Pulmonary artery endothelial cell (primary cell): Measurements from ENCODE around the gene PDILT. TPM values are rescaled to one million over a fixed set of nuclear protein-coding genes. Genes with fewer than 3 reads are reported as not detected.
"Not testable (repeated sequence)": the region's sequence is repeated elsewhere in the genome, so short reads cannot be mapped to it uniquely, and the experiment has no call there.

Experiments used
- DNase-seq: peaks from one replicate; pipeline ENCODE4 v3.0.0-alpha.2; 2011; ENCODE audit warnings: low read depth, low spot score
- total RNA-seq: library from RNA; depleted of rRNA; stranded (reverse); fragments of >200 nt; gene quantifications from 2 replicates; pipeline ENCODE4 v1.2.3, GENCODE V29; 2014

Gene PDILT
- total RNA-seq, 1 donor from 2014 or later: not detected

DNA sequence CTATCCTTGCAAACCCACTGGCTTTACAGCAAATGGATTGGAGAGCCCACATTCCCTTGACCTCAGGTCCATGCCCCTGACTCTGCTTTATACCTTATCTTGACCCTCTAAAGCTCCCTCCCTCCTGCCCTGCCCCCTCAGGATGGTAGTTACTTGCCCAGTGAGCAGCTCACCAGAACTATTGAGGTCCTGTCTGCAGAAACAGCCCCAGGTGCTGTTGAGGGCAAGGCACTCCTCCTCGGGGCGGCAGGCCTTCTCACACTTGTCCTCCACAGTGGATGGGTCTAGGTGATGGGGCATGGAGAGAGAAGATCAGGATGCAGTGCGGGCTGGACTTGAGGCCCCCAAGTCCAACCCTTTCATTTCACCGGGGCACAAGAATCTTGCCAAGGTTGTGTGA lies 81.8 kb downstream of the PDILT start:
- DNase-seq: no peak

DNA sequence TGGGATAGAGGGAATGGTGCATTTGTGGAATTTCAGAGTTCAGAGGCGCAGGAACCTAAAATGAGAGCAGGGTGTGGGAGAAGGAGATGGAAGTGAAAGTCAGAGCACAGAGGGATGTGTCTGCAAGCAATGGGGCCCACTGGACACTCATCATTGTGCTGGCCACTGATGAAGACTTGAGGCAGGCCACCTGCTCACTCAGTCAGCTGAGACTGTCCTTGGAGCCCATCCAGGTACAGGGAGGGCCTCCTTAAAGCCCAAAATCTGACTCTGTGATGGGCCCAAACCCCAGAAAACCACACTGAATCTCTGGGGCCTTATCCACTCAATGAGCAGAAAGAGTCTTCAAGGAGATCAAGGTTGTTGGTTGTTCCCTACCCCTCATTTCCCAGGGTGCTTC lies 82.9 kb downstream of the PDILT start:
- DNase-seq: no peak

DNA sequence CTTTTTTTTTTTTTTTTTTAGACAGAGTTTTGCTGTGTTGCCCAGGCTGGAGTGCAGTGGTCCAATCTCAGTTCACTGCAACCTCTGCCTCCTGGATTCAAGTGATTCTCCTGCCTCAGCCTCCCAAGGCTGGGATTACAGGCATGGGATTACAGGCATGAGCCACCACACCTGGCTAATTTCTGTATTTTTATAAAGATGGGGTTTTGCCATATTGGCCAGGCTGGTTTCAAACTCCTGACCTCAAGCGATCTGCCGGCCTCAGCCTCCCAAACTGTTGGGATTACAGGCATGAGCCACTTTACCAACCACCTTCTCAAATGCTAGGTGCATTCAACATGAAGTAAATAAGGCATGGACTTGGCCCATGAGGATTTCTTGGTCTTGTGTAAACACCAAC lies 83.5 kb downstream of the PDILT start:
- not testable (repeated sequence) for DNase-seq

DNA sequence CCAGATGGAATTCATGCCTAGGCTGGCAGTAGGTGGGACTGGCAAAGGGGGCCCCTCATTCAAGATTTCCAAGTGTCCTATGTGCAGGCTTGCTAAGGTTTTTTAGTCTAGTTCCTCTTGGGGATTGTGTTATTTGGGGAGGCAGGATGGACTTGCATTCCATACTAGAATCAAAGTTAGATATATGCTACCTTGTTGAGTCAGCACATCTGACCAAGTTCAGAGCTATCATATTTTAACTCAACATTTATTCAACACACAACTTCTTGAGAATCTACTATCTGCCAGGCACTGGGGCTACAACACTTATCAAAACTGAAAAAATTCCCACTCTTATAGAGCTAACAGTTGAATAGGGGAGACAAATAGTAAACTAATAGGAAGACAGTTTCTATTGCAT lies 83.9 kb downstream of the PDILT start:
- DNase-seq: no peak

DNA sequence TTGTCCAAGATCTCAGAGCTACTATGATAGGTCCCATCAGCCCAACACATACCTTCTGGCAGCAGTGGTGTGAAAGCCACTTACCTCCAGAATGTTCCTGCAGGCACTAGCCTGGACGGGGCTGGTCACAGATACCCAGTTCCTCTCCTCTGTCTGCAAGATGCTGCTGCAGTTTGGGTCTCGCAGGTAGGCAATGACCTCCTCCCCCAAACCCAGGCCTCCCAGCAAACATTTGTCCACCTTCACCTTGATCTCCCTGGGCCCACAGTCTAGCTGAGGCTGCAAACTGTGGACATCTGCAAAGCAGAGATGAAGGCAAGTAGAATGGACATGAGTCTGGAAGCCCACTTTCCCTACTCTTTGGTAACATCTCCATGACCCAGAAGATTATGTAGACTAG lies 84.4 kb downstream of the PDILT start:
- DNase-seq: no peak

DNA sequence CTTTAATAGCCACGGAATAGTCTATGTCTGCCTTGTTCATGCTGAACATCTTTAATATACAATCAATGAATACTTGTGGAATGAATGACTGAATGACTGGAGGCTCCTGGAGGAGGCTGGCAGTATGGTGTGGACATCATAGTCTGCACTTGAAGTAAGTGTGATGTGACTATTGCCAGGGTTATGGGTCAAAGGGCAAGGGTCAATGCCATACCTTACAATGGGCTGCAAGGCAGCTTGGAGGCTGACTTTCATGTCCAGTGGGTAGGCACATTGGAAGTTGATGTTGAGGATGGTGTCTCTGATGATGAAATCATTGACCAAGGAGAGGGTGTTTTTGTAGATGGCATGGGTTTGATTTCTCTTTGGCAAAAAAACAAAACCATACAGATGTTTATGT lies 85.1 kb downstream of the PDILT start:
- no peak for DNase-seq

DNA sequence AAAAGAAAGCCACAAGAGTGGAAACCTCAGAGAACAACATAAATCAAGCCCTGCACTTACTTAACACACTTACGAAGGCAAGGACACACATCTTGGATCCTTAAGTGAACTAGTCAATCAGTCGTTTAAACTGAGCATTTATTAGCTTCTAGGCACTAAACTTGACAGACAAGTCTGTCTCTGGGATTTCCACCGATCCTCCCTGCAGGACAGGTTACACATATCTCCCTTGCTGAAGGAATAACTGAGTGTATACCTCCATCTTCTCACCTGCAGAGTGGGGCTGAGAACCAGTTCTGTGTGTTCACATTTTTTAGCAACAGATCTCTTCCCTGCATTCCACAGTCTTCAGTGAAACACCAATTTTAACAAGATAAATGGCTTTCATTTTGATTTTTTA lies 86.1 kb downstream of the PDILT start:
- DNase-seq: no peak

DNA sequence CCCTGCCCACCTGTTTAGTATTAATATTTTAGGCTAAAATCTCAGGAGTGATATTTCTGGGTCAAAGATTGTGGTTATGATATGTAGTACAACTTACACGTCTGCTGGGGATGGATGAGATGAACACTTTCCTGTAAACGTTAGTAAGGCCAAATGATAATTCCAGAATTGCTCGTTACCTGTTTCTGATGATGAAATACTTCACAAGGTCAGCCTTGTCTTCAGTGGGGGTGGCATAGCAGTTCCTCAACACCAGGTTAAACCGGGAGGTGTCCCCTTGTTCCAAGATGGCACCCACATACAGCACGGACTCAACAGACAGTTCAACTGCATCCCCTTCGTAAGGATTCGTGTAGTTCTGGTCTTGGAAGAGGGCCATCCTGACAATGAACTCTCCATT lies 86.5 kb downstream of the PDILT start:
- no peak for DNase-seq

DNA sequence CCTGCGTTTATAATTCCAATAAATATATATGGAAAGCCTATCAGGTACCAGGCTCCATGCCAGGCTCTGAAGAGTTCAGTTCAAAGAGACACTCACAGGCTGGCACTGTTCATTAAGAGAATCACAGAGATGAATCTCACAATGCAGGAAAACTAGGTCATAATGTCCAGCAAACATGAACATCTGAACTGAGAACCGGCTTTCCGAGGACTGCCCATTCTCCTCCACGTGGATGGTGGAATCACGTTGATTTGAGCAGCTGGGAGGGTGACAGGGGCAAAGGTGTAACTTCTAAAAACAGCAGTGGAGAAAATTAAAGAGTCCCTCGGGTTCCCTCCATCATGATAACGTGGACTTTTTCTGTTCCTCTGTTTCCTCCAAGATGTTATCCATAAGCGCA lies 87.4 kb downstream of the PDILT start:
- no peak for DNase-seq

DNA sequence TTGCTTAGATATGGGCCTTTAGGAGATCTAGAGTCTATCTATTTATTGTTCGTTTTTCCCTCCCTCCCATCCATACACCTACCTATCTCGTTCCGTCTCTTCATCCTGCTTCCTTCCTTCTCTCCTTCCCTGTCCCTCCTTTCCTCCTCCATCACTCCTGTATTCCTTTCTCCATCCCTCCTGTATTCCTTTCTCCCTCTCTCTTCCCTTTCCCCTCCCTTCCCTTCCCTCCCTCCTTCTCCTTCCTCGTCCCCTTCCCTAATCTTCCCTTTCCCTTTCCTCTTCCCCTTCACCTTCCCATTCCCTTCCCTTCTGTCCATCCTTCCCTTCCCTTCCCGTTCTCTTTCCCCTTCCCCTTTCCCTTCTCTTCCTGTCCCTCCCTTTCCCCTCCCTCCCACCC lies 87.8 kb downstream of the PDILT start:
- no peak for DNase-seq

DNA sequence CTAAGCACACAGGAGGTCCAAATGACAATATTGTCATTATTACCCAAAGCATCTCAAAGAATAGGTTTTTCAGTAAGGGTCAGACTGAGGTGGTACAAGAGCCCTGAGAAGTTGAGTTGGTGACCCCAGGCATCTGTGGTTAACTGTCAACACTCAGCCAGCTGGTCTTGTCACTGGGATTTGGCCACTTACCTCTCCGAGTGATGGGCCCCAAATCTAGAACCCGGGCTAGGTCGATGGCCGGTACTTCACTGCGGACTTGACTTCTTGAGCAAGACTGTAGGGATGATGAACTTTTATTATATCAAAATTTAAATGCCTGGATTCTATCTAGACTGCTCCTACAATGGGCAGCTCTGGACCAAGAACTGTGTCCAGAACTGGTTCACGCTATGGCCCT lies 88.8 kb downstream of the PDILT start:
- no peak for DNase-seq

DNA sequence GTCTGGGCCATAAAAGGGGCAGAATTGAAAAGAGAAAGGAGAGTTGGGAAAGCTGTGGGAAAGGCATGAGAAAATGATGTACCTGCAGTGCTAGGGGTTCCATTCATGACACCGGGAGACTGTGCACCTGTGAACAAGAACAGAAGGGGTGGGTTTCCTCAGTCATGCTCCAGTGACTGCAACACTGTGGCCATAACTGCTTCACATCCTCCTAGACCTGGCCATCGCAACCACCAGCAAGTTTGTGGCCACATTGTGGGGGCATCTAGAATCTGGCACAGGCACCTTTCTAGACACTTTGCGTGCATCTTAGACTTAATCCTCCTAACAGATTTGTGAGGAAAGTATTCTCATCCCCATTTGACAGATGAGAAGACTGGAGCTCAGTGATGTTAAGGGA lies 90.0 kb downstream of the PDILT start:
- no peak for DNase-seq

DNA sequence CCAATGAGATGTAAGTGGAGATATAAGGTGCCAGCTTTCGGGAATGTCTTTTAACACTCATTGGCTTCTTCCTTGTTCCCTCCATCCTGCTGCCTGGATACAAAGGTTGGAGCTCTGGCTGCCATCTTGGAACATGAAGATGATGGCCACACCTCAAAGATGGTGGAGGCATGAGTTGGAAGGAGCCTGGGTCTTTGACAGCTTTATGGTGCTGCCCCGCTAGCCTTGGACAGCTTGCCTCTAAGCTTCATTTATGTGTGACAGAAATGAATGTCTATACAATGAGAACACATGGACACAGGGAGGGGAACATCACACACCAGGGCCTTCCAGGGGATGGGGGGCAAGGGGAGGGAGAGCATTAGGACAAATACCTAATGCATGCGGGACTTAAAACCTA lies 90.8 kb downstream of the PDILT start:
- DNase-seq: no peak

DNA sequence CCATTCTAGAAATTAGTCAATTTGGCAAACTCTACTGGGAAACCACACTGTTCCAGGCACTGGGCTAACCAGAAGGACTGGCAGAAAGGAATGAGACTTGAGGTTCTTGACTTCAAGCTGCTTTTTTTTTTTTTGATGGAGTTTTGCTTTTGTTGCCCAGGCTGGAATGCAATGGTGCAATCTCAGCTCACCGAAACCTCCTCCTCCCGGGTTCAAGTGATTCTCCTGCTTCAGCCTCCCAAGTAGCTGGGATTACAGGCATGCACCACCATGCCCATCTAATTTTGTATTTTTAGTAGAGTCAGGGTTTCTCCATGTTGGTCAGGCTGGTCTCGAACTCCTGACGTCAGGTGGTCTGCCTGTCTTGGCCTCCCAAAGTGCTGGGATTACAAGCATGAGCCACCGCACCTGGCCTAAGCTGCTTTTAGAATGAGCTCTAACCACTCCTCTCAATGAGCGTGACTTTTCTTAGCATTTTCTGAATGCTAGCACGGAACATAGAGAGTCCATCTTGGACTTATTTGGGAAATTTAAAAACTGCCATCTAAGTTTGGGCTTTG lies 91.9 kb downstream of the PDILT start:
- not testable (repeated sequence) for DNase-seq

DNA sequence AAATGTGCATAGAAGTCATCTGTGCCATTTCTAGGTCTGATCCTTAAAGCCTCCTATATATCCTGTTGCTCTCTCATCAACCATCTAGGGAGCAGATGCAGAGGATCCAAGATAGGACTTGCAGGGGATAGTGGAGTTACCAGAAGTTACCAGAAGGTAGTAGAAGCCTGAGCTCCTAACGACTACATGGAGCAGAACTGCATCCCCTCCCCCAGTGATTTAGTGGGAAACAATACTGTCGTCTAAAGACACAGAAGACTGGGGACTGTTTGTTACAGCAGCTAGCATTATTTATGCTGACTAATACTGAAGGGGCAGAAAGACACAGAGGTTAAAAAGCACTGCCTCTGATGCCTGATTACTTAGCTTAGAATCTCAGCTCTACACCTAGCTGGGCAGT lies 93.0 kb downstream of the PDILT start:
- DNase-seq: no peak

DNA sequence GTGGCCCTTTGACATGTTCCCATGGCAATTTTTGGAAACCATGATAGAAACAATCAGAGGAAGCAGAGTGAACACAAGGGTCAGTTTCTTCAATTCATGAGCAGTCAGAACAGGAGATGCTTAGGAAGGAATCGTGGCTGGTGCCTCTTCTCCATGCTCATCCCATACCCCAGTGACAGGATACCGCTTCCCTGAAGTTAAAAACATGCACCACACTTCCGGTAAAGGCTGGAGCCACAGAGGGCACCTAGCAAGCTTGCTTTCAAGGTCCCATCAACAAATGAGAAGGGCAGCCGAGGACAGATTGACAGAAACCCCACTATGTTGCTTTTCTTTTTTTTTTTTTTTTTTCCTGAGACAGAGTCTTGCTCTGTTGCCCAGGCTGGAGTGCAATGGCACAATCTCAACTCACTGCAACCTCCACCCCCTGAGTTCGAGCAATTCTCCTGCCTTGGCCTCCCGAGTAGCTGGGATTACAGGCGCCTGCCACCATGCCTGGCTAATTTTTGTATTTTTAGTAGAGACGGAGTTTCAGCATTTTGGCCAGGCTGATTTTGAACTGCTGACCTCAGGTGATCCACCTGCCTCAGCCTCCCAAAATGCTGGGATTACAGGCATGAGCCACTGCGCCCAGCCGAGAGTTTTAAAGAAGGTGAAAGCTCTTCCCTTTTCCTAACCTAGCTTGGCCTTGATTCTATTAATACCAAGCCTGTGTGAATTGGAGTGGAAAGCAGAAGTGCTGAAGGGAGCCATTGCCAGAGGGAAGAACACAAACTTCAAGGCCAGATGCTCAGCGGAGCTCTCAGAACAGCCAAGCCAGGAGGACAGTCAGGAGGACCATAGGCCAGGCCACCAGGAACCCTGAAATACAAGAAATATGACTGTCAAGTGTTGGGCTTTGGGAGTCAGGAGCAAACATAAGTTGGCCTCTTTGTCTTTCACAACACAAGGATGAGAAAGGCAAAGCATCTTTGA lies 93.8 kb downstream of the PDILT start:
- DNase-seq: no peak

DNA sequence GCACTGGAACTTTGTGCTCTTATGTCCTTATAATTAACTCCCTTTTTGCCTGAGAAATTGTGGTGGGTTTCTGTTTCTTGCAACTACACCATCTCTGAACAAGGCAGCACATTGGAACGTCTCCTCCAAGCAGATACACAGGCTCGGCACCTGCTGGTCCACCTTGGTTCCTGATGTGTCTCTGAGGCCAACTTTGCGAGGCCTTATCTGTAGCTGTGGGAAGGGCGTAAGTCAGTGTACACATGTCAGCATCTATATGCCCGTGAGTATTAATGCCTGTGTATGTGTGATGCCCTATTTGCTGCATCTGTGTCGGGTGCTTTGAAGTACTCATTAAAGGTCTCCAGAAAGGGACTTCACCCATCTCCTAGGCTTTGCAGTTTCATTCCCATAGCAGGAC lies 94.8 kb downstream of the PDILT start:
- DNase-seq: no peak

Other genes with a start within 250 kb of the PDILT start
- not detected in 2 replicates for gene GP2, start 77.2 kb downstream of the PDILT start, total RNA-seq
- not detected in 2 replicates for gene UMOD, start 52.0 kb downstream of the PDILT start, total RNA-seq
- gene ACSM5, start 4.8 kb upstream of the PDILT start, total RNA-seq: not detected in 2 replicates
- not detected in 2 replicates for gene ACSM2A, start 46.8 kb upstream of the PDILT start, total RNA-seq
- not detected in 2 replicates for gene ACSM2B, start 171.6 kb upstream of the PDILT start, total RNA-seq